Stimulated activated CD8-positive, alpha-beta memory T cell treated with anti-CD3 and anti-CD28 coated beads, Interleukin-7, amount 100 ng/mL, for 4 hours (primary cell): ENCODE results near the gene RPS6KA3.
A peak's percentile ranks its signal among the peaks of the same experiment; 100 is the strongest.
"Not testable (repeated sequence)": the region's sequence is repeated elsewhere in the genome, so short reads cannot be mapped to it uniquely, and the experiment has no call there.

Source experiments
- DNase-seq, 2 donors: peaks; one replicate each; pipeline ENCODE4 v3.0.0-alpha.2; 2020; ENCODE audit warnings: low read depth in 2 of 2

The RPS6KA3 gene

DNA sequence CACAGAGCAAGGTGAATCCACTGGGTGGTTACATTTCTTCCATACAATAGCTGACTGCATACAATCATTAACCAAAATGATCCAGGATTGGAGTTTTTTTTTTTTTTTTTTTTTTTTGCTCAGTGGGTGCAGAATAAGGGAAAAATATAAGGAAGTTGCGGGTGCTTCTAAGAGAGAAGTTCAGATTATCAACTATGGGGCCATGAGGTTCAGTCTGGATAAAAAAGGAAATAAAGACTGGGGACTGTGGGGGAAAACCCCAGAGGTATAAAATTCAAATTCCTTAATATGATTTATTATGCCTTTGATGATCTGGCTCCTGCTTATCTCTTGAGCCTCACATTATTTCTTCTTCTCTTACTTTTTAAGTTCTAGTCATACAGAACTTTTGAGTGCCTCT, 119.1 kb downstream of the RPS6KA3 start:
- no peak for DNase-seq

- no peak for DNase-seq
Observed at GRCh38 chrX:20144491-20144890, 122.2 kb downstream of the RPS6KA3 start.

- no peak for DNase-seq
Observed at GRCh38 chrX:20143561-20143960, 123.1 kb downstream of the RPS6KA3 start.

DNA sequence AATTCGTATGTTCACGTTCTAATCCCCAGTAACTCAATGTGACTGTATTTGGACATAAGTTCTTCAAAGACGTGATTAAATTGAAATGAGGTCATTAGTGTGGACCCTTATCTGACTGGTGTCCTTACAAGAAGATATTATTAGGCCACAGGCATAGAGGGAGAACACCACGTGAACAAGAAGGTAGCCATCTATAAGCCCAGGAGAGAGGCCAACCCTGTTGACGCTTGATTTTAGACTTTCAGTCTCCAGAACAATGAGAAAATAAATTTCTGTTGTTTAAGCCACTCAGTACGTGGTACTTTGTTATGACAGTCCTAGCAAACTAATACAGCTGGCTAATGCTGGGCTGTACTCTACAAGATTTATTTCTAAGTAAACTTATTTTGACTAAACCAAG, 123.6 kb downstream of the RPS6KA3 start:
- no peak for DNase-seq

DNA sequence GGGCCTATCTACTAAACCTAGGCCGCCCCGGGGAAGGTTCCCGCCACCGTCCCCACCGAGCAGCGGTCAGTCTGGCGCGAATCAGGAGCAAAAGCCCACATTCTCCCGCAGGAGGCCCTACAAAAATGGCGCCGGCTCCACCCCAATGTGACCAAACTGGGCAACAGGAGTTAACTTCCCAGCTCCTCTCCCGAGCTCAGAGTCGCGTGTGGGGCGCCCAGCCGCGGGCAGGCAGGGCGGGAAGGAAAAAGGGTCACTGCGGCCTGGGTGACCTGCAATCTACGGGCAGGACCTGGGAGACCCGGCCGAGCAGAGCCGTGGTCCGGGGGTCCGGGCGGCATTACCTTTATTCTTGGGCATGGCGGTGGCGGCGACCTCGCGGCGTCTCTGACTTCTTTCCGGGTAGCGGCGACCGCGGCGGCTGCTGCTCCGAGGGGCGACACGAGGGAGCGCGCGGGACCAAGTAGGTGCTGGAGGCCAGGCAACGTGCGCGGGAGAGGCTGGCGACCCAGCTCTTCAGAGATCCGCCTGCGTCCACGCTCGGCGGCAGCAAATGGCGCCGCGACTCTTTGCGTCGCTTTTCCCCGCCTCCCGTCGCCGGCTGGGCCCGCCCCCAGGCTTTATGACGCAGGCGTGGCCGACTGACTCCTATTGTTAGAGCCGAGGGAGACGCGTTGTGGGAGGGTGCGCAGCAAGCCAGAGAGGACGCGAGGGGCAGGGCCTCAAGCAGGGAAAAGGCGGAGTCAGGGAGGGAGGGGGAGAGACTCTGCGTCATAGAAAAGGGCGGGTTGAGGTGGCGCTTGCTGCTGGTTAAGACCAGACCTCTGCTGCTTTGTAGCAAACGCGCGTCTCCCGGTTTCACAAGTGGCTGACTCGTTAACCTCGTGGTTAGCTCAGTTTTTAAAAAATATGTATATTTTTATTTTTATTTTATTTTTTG, 125.2 kb downstream of the RPS6KA3 start, which contains the start of gene EIF1AX:
Gene EIF1AX (minus strand): TSS at position 558 of the 940 bp plus-strand sequence. CDS start 198 bp downstream, at position 360.
- DNase-seq, result peak; percentile 93 to 97

- no peak for DNase-seq
Observed at GRCh38 chrX:20140420-20140819, 126.3 kb downstream of the RPS6KA3 start.

DNA sequence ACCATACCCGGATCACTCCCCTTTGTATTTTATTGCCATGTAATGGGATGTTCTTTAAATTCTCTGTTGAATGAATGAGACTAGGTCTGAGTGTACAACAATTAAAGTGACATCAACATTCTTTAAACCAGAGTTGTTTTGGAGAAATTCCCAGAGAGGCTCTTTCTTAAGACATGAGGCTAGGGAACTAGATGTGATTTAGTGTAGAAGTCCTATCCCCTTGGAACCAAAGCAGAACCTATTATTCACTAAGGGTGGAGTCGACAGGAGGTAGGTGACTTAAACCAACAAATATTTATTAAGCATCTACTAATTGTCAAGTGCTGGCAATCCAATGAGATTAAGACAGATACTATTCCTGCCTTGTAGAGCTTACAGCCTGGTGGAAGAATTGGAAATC, 126.7 kb downstream of the RPS6KA3 start:
- no peak for DNase-seq

DNA sequence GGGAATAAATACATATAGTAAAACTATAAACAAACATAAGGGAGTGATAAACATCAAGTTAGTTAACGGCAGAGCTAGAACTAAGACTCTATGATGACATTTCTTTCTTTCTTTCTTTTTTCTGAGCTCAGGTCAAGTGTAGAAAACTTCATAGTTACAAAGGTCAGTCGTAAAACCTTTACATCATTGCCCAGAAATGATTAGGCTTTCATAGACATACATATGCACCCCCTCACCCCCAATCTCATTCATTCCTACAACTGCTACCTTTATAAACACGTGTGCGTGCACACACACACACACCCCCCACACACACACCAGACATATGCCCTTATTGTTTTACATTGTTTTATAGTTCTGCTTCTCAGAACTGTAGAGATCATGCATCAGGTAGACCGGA, 130.8 kb downstream of the RPS6KA3 start:
- DNase-seq, result no peak

DNA sequence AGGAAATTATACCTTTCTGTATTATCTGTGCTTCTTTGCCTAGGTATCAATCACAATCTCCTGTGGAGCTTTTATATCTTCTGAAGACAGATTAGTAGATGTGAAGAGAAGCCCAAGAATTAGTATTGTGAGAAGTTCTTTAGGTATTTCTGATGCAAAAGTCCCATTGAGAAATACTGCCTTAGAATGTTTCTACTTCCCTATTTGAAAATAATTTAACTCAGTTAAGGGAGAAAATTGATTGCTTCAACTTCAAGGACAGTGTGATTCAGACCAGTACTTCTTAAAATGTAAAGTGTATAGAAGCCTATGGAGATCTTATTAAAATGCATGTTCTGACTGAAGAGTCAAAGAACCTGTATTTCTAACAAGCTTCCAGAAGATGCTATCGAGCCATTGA, 134.0 kb downstream of the RPS6KA3 start:
- no peak for DNase-seq

GRCh38 chrX:20130357-20130756, 136.4 kb downstream of the RPS6KA3 start:
- DNase-seq, result no peak

GRCh38 chrX:20129547-20129946, 137.2 kb downstream of the RPS6KA3 start:
- DNase-seq, result no peak

- DNase-seq, result no peak
Observed at GRCh38 chrX:20128670-20129069, 138.0 kb downstream of the RPS6KA3 start.

DNA sequence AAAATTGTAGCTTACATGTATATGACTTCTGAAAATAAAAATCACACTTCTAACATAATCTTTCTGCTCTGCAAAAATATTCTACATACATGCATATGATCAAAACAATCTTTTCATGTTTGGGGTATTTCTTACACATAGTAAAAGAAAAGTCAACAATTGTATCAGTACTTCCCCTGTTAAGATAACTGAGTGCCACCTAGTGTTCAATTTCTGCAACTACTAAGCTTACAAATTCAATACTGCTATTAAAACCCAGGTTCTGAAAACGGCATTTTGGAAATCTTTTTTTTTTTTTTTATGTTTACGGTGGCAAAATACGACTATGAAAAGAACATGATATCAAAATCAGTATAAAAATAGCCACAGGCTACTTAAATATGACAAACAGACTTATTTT, 139.3 kb downstream of the RPS6KA3 start:
- DNase-seq, result not testable (repeated sequence)

DNA sequence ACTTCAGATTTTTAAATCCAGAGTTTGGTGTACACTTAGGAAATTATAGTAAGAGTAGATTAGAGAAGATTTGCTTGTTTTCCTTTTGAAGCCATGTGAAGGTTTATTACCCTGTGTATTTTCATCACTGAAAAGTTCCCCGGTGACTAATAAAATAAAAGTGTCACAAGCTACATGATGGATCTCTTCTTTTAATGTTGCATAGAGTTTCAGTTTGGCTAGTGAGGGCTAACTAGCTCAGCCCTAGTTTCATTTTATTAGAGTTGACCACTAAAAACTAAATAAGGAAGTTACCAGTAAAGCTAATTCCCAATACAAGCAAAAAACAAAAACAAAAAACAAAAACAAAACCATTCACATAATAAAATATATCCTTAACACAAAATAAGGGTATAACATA, 139.9 kb downstream of the RPS6KA3 start:
- not testable (repeated sequence) for DNase-seq

DNA sequence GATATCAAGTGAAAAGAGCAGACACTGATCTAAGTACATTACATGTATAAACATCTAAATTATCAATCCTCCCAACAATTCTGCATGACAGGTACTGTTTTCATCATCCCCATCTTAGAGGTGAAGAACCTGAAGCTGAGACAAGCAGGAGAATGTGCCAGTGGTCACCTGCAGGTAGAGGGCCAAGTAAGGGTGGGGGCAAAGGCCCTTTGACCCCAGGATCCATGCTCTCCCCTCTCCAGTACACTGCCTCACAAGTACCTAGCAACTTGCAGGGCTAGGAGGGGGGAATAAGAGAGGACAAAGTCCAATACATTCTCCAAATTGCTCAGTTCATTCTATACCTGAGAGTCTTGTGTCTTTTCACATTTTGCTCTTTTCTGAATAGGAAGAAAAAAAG, 141.7 kb downstream of the RPS6KA3 start:
- DNase-seq, result no peak

- DNase-seq, result no peak
Observed at GRCh38 chrX:20118065-20118824, 148.5 kb downstream of the RPS6KA3 start.

DNA sequence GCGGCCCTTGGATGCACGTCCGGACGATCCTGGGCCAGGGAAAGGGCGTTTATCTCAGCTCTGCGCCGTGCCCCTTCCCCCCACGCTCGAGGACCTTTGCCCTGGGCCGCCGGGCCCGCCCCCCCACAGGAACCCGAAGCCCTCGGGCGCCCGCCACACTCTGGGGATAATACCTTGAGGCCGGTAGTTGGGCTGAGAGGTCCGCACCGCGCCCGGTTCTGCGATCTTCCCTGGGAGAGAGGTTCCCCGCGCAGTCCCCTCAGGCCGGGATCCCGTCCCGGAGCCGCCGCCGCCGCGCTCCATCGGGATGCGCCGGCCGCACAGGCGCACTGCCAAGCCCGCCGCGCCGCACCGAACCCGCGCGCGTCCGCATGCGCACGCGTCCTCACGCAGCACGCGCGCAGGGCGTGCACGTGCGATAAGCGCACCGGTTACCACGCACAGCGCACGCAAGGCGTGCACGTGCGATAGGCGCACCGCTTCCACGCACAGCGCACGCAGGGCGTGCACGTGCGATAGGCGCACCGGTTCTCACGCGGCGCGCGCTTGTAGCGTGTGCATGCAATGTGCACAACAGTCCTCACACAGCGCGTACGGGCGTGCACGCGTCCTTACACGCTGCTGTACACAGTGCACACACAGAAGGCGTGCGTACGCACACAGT, 150.0 kb downstream of the RPS6KA3 start, which contains the start of gene MAP7D2:
Gene MAP7D2 (minus strand): TSS at position 331 of the 664 bp plus-strand sequence. CDS start 28 bp downstream, at position 303.
- DNase-seq, result no peak

- DNase-seq, result no peak
Observed at GRCh38 chrX:20116087-20116576, 150.6 kb downstream of the RPS6KA3 start.

DNA sequence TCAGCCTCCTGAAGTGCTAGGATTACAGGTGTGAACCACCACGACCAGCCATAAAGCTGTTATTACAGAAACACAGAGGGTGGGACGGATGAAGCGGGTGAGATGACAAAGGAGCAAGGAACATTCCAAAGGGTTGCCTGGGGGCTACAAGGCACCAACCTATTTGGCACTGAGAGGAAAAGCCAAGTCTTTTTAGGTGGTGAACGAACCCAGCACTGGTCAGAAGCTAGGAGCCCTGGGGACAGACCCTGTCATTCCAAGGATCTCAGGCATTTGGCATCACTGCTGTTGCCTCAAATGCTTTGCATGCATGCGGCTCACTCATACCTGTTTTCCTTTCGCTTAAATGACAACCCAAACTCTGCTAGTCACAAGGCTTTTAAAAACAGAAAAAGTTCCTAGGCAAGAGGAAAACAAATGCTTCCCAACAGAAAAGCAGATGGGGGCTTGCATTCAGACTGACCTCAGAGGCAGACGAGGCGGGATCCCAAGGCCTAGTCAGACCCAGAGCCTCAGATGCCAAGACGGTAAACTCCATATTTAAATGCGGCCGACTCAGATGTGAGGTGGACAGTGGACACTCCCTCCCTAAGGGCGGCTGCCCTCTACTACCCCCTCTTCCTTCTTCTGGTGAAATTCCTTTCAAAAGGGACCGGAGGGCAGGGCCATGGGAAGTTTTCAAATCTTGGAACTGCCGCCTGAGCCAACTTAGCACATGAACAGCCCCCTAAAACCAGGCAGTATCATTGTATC, 154.5 kb downstream of the RPS6KA3 start:
- DNase-seq, result no peak

- no peak for DNase-seq
Observed at GRCh38 chrX:20111271-20111670, 155.4 kb downstream of the RPS6KA3 start.

- no peak for DNase-seq
Observed at GRCh38 chrX:20101934-20102581, 164.7 kb downstream of the RPS6KA3 start.
